ENCODE measurements around the gene DOCK9.
A peak's percentile ranks its signal among the peaks of the same experiment; 100 is the strongest.

DOCK9 gene

DNA sequence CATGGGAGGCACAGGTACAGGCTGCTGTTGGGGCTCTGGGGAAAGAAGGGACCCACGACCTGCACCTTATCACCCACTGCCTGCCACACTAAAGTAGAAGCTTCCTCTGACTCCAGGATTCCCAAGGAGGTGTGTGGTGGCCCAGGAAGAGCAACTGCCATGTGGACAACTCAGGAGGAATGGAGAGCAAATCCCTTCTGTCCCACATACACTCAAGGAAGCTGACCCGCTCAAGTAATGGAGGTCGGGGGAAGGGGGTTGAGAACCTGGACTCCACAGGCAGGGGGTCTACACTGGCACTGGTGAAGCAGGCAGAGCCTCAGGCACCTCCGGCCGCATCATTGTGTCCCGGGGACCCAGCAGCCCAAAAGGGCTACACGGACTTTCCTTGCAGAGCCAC is 196.0 kb downstream of the DOCK9 start:
- no peak for DNase-seq (ENCODE audit: low read depth in 2 of 2)
- H3K4me3 ChIP-seq (replicated peaks in 1 of 2; ENCODE audit: low read depth in 2 of 2, low read length in 2 of 2), result no peak overlapping the region
- TF ChIP-seq, protein P1, sequence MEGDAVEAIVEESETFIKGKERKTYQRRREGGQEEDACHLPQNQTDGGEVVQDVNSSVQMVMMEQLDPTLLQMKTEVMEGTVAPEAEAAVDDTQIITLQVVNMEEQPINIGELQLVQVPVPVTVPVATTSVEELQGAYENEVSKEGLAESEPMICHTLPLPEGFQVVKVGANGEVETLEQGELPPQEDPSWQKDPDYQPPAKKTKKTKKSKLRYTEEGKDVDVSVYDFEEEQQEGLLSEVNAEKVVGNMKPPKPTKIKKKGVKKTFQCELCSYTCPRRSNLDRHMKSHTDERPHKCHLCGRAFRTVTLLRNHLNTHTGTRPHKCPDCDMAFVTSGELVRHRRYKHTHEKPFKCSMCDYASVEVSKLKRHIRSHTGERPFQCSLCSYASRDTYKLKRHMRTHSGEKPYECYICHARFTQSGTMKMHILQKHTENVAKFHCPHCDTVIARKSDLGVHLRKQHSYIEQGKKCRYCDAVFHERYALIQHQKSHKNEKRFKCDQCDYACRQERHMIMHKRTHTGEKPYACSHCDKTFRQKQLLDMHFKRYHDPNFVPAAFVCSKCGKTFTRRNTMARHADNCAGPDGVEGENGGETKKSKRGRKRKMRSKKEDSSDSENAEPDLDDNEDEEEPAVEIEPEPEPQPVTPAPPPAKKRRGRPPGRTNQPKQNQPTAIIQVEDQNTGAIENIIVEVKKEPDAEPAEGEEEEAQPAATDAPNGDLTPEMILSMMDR (IDR thresholded peaks at IDR 0.05; ENCODE audit: low read depth, low read length), result no peak

DNA sequence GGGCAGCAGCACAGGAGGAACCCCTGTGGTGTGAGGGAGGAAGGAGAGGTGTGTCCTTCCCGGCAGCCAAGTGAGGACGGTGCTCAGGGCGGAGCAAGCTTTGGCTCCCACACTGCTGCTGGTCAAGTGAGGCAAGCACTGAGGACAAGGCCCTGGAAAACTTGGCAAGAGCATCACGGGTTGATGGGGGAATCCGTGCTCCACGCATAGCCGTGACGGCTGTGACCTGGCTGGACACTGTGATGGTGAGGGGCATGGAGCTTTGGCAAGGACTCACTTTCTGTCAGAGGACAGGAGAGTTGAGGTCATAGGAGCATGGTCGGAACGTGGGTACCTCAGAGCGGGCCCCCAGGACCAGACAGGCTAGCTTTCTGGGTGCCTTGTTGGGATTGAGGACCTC is 196.4 kb downstream of the DOCK9 start:
- TF ChIP-seq, protein P1 (IDR thresholded peaks at IDR 0.05; ENCODE audit: low read depth, low read length), result no peak
- no peak overlapping the region for H3K4me3 ChIP-seq (replicated peaks in 1 of 2; ENCODE audit: low read depth in 2 of 2, low read length in 2 of 2)
- DNase-seq (ENCODE audit: low read depth in 2 of 2), result no peak

DNA sequence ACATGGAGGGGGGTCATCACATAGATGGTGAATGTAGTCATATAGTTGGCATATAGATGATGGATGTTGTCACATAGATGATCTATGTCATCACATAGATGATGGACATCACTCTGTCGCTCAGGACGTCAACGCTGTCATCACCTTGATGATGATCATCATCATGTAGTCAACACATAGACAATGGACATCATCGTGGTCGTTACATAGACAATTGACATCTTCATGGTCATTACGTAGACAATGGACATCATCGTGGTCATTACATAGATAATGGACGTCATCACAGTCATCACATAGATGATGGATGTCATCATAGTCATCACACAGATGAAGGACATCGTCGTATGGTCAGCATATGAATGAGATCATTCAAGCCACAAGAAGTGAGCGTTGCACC is 196.8 kb downstream of the DOCK9 start:
- DNase-seq (ENCODE audit: low read depth in 2 of 2), result no peak
- no peak overlapping the region for H3K4me3 ChIP-seq (replicated peaks in 1 of 2; ENCODE audit: low read depth in 2 of 2, low read length in 2 of 2)
- TF ChIP-seq, protein P1 (IDR thresholded peaks at IDR 0.05; ENCODE audit: low read depth, low read length), result no peak

DNA sequence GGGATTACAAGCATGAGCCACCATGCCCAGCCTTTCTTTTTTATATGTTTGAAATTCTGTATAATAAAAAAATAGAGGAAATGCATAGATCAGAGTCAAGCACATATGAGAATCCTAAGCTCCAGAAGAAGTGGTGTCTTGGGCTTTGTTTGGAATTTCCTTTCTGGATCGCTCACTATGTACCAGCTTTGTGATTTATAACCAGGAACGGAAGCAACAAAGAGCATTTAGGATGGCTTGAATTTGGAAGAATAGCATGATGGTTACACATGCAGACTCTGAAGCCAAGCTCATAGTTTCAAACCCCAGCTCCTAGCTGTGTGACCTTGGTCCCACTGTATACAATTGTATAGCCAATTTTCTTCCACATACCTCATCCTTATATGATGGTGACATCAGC is 197.4 kb downstream of the DOCK9 start:
- DNase-seq (ENCODE audit: low read depth in 2 of 2), result peak in 1 of 2 donors; percentile 26
- TF ChIP-seq, protein P1 (IDR thresholded peaks at IDR 0.05; ENCODE audit: low read depth, low read length), result no peak
- no peak overlapping the region for H3K4me3 ChIP-seq (replicated peaks in 1 of 2; ENCODE audit: low read depth in 2 of 2, low read length in 2 of 2)

DNA sequence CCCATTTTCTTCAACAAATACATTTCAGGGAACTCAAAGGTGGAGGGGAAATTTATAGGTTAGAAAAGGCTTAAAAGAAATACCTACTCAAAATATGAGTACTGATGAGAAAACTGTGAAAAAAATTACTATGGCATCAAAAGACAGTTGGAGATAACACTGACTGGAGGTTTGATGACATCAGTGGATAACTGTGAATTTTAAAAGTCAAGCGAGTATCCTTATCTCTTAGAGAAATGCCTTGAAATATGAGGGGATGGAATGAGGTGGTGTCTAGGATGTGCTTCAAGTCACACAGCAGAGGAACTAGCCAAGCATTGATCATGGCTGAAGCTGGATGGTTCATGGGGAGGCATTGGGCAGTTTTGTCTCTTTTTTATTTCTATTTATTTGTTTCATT is 198.2 kb downstream of the DOCK9 start:
- no peak for DNase-seq (ENCODE audit: low read depth in 2 of 2)
- TF ChIP-seq, protein P1 (IDR thresholded peaks at IDR 0.05; ENCODE audit: low read depth, low read length), result no peak
- H3K4me3 ChIP-seq (replicated peaks in 1 of 2; ENCODE audit: low read depth in 2 of 2, low read length in 2 of 2), result no peak overlapping the region

DNA sequence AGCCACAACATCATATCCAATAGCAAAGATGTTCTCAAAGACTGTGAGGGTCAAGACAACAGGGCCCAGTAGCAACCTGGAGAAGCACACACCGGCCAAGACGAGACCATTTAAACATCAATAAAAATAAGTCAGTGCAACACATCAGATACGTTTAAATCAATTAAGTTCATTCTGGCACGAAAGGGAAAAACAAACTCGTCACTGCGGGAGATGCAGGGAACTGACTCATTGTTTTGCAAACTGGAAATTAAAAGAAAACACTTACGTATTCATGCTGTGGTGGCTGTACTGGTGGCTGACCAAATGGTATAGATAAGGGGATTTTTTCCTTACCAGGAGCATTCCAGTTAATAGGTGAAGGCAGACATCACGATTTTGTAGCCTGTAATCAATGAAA is 199.1 kb downstream of the DOCK9 start:
- TF ChIP-seq, protein P1 (IDR thresholded peaks at IDR 0.05; ENCODE audit: low read depth, low read length), result no peak
- peak; percentile 44 to 52 for DNase-seq (ENCODE audit: low read depth in 2 of 2)
- no peak overlapping the region for H3K4me3 ChIP-seq (replicated peaks in 1 of 2; ENCODE audit: low read depth in 2 of 2, low read length in 2 of 2)

DNA sequence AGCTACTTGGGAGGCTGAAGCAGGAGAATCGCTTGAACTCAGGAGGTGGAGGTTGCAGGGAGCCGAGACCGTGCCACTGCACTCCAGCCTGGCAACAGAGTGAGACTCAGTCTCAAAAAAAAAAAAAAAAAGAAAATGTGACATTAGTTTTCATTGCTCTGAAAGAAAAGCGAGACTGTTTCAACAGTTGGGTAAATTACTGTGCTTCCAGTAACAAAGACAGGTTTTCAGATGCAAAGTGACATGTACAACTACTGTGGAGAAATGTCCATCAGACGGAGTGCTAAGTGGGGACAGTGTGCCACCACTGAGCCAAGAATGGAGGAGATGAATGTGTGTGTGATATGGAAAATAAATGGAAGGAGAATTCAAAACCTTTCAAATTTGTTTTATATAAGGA is 201.2 kb downstream of the DOCK9 start:
- no peak overlapping the region for H3K4me3 ChIP-seq (replicated peaks in 1 of 2; ENCODE audit: low read depth in 2 of 2, low read length in 2 of 2)
- no peak for DNase-seq (ENCODE audit: low read depth in 2 of 2)
- TF ChIP-seq, protein P1 (IDR thresholded peaks at IDR 0.05; ENCODE audit: low read depth, low read length), result no peak
